ENCODE data around the gene IFT43. TPM values are rescaled to one million over a fixed set of nuclear protein-coding genes. Genes with fewer than 3 reads are reported as not detected.

Gene IFT43
- total and polyA plus RNA-seq, 9 of the 15 experiments (the other 6 are each of a cell fraction or from before 2014, with no cell fraction given), result 4.9 to 12.8 (median 8.0) TPM

DNA sequence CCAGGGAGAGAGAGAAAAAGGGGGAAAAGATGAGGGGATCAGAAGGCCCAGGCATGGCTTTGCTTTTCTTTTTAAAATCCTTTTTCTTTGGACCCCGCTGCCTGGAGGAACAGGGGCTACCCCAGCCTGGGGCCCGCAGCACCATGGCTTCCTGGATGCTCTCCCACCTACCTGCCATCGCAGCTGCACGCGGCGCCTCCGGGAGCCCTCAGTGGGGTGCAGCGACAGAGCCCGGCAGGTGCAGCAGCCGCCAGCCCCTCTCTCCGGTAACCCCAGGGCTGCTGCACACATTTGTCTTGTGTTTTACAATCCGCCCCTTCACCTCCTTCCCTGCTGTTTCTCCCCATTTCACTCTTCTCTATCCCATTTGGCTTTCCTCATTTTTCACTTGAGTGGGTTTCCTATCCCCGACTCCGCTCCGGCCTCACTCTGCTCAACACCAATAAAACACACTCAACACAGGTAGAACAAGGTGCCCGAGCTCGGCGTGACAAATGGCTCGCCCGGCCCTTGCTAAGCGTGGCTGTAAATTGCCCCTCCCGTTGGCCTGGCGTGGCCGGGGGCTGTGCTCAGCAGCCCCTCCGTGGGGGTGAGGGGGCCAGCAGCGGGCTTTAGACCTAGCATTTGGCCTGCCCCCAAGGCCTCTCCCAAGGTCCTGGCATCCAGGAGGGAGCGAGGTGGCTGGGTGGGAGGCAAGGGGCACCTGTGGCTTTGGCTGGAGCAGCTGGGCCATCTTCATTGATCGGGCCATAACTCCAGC lies 113.5 kb downstream of the IFT43 start:
- ATAC-seq (no peak), FAIRE-seq (no peak), DNase-seq (ENCODE audit: extremely low read depth in 1 of 4, low spot score in 3 of 4) (no peak)
- H3K79me2 ChIP-seq (ENCODE audit: control insufficient read depth, insufficient read depth, low read length), result no peaks in the 10 kb centered on the region
- H3K27me3 ChIP-seq (ENCODE audit: control insufficient read depth in 2 of 2, insufficient read depth in 2 of 2, low read length in 2 of 2), result peaks cover 12 to 46% of the 10 kb centered on the region in 2 experiments; a peak in 4 of 5 replicates
- POLR2A ChIA-PET, result interaction anchor here (0.6 kb wide), 1 partner anchor 16 kb away, joined by 4 read pairs; no protein-coding TSS in a partner anchor
- H3K4me1 ChIP-seq (replicated peaks in 1 of 2; ENCODE audit: control insufficient read depth in 2 of 2, insufficient read depth in 2 of 2, low read length in 2 of 2), result peaks cover 0 to 7% of the 10 kb centered on the region in 2 experiments; a peak in 2 of 5 replicates
- no peaks in the 10 kb centered on the region for H4K20me1 ChIP-seq (replicated peaks; ENCODE audit: control insufficient read depth, insufficient read depth, low read length)
- H3K27ac ChIP-seq (ENCODE audit: extremely low read depth, low read depth, low read length), result no peak overlapping the region
- H3K9me1 ChIP-seq (ENCODE audit: control insufficient read depth, insufficient read depth, low read length), result no peaks in the 10 kb centered on the region
- H3K4me3 ChIP-seq, result no peak overlapping the region
- H2AFZ ChIP-seq (ENCODE audit: low read depth, low read length), result no peak overlapping the region
- no peaks in the 10 kb centered on the region for H3K9me3 ChIP-seq (replicated peaks; ENCODE audit: control insufficient read depth, insufficient read depth, low read depth, low read length)
- no peaks in the 10 kb centered on the region for H3K36me3 ChIP-seq (ENCODE audit: control insufficient read depth, insufficient read depth, low read length)
- BruUV-seq (replicated peaks), result no TSS peak
- intact Hi-C loops (cut with micrococcal nuclease), result no loop called here
- CTCF ChIA-PET (ENCODE audit: low intra/inter-chr PET ratio), result no interaction called here
- 4% methylated on average over 27 of the region's 28 CpGs for WGBS (ENCODE audit: insufficient coverage, low coverage, missing lambda C conversion rate)
- no peak overlapping the region for H3K9ac ChIP-seq (ENCODE audit: insufficient read depth in 1 of 2, low read depth in 2 of 2, low read length in 2 of 2)
- H3K4me2 ChIP-seq (ENCODE audit: insufficient read depth, low read length), result no peak overlapping the region
- in situ Hi-C loops (cut with MboI), result no loop called here
- TF ChIP-seq E2F3 (CRISPR knock-in tag; IDR thresholded peaks at IDR 0.05), result no peak
- no peak for TF ChIP-seq ZNF24 (IDR thresholded peaks at IDR 0.05)
- TF ChIP-seq, protein P1, sequence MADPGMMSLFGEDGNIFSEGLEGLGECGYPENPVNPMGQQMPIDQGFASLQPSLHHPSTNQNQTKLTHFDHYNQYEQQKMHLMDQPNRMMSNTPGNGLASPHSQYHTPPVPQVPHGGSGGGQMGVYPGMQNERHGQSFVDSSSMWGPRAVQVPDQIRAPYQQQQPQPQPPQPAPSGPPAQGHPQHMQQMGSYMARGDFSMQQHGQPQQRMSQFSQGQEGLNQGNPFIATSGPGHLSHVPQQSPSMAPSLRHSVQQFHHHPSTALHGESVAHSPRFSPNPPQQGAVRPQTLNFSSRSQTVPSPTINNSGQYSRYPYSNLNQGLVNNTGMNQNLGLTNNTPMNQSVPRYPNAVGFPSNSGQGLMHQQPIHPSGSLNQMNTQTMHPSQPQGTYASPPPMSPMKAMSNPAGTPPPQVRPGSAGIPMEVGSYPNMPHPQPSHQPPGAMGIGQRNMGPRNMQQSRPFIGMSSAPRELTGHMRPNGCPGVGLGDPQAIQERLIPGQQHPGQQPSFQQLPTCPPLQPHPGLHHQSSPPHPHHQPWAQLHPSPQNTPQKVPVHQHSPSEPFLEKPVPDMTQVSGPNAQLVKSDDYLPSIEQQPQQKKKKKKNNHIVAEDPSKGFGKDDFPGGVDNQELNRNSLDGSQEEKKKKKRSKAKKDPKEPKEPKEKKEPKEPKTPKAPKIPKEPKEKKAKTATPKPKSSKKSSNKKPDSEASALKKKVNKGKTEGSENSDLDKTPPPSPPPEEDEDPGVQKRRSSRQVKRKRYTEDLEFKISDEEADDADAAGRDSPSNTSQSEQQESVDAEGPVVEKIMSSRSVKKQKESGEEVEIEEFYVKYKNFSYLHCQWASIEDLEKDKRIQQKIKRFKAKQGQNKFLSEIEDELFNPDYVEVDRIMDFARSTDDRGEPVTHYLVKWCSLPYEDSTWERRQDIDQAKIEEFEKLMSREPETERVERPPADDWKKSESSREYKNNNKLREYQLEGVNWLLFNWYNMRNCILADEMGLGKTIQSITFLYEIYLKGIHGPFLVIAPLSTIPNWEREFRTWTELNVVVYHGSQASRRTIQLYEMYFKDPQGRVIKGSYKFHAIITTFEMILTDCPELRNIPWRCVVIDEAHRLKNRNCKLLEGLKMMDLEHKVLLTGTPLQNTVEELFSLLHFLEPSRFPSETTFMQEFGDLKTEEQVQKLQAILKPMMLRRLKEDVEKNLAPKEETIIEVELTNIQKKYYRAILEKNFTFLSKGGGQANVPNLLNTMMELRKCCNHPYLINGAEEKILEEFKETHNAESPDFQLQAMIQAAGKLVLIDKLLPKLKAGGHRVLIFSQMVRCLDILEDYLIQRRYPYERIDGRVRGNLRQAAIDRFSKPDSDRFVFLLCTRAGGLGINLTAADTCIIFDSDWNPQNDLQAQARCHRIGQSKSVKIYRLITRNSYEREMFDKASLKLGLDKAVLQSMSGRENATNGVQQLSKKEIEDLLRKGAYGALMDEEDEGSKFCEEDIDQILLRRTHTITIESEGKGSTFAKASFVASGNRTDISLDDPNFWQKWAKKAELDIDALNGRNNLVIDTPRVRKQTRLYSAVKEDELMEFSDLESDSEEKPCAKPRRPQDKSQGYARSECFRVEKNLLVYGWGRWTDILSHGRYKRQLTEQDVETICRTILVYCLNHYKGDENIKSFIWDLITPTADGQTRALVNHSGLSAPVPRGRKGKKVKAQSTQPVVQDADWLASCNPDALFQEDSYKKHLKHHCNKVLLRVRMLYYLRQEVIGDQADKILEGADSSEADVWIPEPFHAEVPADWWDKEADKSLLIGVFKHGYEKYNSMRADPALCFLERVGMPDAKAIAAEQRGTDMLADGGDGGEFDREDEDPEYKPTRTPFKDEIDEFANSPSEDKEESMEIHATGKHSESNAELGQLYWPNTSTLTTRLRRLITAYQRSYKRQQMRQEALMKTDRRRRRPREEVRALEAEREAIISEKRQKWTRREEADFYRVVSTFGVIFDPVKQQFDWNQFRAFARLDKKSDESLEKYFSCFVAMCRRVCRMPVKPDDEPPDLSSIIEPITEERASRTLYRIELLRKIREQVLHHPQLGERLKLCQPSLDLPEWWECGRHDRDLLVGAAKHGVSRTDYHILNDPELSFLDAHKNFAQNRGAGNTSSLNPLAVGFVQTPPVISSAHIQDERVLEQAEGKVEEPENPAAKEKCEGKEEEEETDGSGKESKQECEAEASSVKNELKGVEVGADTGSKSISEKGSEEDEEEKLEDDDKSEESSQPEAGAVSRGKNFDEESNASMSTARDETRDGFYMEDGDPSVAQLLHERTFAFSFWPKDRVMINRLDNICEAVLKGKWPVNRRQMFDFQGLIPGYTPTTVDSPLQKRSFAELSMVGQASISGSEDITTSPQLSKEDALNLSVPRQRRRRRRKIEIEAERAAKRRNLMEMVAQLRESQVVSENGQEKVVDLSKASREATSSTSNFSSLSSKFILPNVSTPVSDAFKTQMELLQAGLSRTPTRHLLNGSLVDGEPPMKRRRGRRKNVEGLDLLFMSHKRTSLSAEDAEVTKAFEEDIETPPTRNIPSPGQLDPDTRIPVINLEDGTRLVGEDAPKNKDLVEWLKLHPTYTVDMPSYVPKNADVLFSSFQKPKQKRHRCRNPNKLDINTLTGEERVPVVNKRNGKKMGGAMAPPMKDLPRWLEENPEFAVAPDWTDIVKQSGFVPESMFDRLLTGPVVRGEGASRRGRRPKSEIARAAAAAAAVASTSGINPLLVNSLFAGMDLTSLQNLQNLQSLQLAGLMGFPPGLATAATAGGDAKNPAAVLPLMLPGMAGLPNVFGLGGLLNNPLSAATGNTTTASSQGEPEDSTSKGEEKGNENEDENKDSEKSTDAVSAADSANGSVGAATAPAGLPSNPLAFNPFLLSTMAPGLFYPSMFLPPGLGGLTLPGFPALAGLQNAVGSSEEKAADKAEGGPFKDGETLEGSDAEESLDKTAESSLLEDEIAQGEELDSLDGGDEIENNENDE (IDR thresholded peaks at IDR 0.05; ENCODE audit: low read depth, low read length), result no peak
- TF ChIP-seq FOXJ2 (tag; IDR thresholded peaks at IDR 0.05), result no peak
- TF ChIP-seq ILK (tag; IDR thresholded peaks at IDR 0.05; ENCODE audit: borderline replicate concordance, low read depth), result no peak
- no peak for TF ChIP-seq KDM2B (CRISPR knock-in tag; IDR thresholded peaks at IDR 0.05)
- no peak for TF ChIP-seq BDP1 (IDR thresholded peaks at IDR 0.05; ENCODE audit: insufficient read depth, insufficient read length)
- TF ChIP-seq BRD4 (IDR thresholded peaks at IDR 0.05), result no peak

All from K562 (cell line).